HG02642 (cell line): ENCODE results near the gene PDCD1LG2.
"Not testable (repeated sequence)": the region's sequence is repeated elsewhere in the genome, so short reads cannot be mapped to it uniquely, and the experiment has no call there.

Experiments
- ATAC-seq: cut with Tn5 transposase; IDR thresholded peaks from one replicate; pipeline ENCODE4 v1.9.1; 2021; ENCODE audit warnings: mild to moderate bottlenecking; ENCODE audit not compliant: unreplicated experiment, poor library complexity

PDCD1LG2 gene

DNA sequence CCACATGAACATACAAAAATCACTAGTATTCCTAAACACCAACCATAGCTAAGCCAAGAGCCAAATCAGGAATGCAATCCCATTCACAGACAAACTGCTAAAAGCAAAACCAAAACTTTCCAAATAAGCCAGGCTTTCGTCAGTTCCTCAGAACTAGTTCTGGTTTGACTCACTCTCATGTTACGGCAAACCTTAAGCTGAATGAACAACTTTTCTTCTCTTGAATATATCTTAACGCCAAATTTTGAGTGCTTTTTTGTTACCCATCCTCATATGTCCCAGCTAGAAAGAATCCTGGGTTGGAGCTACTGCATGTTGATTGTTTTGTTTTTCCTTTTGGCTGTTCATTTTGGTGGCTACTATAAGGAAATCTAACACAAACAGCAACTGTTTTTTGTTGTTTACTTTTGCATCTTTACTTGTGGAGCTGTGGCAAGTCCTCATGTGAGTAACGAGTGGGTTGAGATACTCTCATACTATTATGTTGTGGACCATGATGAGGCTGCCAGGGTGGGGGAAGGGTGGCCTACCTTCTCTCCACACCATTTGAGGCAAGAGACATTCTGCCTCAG lies at the start of gene PDCD1LG2:
PDCD1LG2 (plus strand) TSS at position 172 of the 572 bp plus-strand sequence. CDS start 12,016 bp downstream, outside the sequence.
- peak; percentile 65 for ATAC-seq

DNA sequence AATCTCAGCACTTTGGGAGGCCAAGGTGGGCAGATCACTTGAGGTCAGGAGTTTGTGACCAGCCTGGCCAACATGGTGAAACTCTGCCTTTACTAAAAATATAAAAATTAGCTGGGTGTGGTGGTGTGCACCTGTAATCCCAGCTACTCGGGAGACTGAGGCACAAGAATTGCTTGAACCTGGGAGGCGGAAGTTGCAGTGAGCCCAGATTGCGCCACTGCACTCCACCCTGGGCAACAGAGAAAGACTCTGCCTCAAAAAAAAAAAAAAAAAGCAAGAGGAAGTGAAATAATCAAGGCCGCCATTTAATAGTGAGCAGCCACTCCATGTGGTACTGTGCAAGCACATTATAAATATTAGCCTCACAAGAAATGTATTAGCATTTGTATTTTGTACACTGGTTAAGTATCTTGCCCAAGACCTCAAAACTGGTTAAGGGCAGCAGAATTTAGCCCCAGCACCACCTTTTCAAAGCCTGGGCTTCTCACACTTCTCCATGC lies 45.5 kb upstream of the PDCD1LG2 start:
- ATAC-seq = not testable (repeated sequence)

DNA sequence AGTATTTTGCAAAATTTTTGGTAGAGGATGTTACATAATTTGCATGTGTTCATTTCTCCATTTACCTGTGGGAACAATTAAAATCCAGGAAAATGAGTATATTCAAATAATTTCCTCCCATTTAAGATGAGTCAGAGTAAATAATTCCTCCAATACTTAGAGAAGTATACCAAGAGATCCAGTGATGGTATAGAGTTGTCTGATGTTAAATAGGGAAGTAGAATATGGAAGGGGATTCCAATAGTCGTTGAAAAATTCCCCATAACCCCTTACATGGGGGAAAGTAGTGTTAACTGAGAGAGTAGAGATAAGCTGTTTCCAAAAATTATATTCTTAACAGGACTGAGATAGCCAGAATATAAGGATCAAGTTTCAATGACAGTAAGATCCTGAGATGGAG lies 44.3 kb upstream of the PDCD1LG2 start:
- ATAC-seq = no peak

DNA sequence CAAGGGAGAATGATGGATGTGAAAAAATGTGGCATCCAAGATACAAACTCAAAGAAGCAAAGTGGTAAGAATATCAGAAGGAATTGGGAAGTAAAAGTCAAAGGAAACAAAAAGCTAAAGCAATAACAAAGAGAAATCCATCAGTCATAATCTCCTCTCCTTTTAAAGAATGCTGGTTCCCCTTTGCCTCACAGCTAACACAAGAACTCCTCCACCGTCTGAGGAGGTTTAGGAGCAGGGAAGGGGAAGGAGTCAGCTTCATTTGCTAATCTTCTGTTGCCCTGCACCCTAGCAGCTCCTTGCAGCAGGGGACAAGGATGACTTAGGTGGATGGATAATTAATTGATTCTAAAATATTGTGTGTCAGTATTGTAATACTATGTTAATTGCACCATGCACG lies 43.6 kb upstream of the PDCD1LG2 start:
- ATAC-seq = no peak

DNA sequence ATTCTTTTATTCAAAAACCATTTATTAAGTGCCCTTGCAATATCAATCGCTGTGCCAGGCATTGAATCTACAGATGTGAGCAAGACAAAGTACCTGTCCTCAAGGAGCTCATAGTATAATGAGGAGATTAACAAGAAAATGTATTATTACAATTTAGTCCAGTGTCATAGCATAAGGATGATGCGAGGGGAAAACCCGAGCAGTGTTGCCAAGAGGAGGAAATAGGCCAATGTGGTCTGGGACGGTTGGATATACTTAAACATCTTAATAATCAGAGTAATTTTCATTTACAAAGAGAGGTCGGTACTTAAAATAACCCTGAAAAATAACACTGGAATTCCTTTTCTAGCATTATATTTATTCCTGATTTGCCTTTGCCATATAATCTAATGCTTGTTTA lies 41.5 kb upstream of the PDCD1LG2 start:
- ATAC-seq = no peak

DNA sequence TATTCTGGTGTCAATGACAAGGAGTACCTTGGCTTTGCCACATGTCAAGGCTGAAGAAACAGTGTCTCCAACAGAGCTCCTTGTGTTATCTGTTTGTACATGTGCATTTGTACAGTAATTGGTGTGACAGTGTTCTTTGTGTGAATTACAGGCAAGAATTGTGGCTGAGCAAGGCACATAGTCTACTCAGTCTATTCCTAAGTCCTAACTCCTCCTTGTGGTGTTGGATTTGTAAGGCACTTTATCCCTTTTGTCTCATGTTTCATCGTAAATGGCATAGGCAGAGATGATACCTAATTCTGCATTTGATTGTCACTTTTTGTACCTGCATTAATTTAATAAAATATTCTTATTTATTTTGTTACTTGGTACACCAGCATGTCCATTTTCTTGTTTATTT lies 40.2 kb upstream of the PDCD1LG2 start:
- ATAC-seq = no peak

DNA sequence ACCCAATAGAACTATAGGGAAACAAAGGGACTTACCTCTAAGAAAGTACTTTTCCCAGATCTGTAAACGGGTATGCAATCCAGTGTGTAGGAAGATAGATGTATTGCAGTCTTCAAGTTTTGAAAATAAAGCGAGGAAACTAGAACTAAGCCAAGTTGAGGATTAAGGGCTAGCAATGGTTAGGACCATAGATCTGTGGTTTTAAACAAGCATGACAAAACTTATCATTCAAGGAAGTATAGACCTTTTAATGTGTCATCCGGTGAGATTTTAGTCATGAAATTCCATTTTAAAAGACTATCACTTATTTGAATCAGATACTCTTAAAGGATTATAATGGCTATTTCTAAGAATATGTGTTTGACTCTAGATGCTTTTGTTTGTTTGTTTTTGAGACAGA lies 39.5 kb upstream of the PDCD1LG2 start:
- ATAC-seq = no peak

DNA sequence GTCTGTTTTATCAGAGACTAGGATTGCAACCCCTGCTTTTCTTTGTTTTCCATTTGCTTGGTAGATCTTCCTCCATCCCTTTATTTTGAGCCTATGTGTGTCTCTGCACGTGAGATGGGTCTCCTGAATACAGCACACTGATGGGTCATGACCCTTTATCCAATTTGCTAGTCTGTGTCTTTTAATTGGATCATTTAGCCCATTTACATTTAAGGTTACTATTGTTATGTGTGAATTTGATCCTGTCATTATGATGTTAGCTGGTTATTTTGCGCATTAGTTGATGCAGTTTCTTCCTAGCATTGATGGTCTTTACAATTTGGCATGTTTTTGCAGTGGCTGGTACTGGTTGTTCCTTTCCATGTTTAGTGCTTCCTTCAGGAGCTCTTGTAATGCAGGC lies 34.7 kb upstream of the PDCD1LG2 start:
- ATAC-seq = not testable (repeated sequence)

DNA sequence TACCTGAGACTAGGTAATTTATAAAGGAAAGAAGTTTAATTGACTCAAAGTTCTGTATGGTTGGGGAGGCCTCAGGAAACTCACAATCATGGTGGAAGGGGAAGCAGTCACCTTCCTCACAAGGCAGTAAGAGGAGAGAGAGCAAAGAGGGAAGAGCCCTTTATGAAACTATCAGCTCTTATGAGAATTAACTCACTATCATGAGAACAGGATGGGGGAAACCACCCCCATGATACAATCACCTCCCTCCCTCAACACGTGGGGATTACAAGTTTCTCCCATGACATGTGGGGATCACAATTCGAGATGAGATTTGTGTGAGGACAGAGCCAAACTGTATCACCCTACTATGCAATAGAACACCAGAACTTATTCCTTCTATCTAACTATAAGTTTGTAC lies 32.1 kb upstream of the PDCD1LG2 start:
- ATAC-seq = no peak

DNA sequence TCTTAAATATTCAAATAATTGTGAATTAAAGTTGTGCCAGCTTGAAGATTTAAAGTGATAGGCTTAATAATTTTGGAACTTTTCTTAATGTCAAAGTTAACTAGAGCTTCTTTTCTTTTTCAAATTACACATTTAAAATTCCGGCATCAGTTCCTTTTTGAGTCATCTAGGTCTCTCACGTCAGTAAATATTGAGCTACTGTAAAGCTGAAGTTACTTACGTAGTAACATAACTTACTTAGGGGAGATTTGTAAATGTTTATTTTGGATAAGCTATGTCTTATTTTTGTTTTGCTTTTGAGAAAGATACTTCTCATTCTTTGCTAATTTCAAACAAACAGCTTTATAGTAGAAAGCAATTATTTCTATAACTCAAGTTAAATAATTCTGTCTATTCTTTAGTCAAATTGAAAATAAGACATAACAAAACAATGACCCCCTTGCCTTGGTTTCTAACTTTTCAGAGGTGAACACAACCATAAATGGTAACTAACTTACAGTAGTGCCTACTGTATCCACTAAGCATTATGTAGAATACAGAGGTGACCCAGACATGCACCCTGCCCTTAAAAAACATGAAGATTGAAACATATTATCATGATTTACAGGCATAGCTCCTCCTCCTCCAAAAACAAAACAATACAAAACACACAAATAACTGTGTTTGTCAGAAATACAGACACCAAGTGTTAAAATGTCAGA lies 30.2 kb upstream of the PDCD1LG2 start:
- ATAC-seq = peak; percentile 48

DNA sequence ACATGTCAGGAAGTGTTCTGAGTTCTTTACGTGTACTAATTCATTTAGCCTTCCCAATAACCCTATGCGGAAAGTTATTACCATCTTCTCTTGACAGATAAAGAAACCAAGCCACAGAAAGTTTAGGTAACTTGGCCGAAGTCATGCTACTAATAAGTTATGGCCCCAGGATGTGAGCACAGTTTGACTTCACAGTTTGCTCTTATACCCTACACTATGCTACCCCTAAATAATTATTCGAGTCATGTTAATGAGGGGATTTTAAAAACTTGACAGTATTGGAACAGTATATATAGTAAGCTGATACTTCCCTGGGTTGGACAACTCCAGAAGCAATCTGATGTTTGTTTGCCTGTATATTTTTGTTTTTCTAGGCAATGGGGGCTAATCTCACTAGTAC lies 29.4 kb upstream of the PDCD1LG2 start:
- ATAC-seq = no peak

DNA sequence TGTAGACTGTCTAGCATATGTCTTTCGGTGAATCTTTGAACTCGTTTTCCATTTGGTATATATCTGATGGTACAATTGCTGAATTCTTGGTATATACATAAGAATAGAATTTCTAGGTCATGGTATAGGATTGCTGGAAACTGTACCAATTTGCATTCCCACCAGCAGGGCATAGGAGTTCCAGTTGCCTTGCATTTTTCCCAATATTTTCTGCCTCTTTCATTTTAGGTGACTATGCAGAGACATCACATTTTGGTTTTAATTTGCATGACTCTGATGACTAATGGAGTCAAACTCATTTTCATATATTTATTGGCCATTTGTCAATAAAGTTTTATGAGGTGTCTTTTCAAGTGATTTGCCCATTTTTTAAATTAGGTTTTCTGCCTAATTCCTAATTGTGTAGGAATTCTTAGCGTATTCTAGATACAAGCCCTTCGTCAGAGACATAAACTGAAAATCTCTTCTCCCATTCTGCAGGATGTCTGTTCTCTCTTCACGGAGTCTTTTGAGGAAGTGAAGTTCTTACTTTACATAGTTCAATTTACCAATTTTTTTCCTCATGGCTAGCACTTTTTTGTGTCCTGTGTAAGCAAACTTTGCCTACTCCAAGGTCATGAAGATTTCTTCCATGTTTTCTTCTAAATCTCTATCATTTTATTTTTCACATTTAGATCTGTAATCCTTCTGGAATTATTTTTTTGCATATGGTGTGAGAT lies 28.9 kb upstream of the PDCD1LG2 start:
- ATAC-seq = no peak

DNA sequence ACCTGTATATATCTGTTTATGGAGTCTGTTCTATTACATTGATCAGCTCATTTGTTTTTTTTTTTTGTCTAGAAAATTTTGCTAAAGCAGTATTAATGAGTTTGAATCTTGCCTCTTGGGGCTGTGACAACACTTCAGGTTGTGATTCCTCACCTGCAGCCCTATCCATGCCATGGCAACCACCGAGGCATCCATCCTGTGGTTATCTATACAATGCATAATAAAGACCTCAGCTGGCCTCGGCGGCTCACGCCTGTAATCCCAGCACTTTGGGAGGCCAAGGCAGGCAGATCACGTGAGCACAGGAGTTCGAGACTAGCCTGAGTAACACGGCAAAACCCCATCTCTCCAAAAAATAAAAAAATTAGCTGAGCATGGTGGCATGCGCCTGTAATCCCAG lies 28.1 kb upstream of the PDCD1LG2 start:
- no peak for ATAC-seq

DNA sequence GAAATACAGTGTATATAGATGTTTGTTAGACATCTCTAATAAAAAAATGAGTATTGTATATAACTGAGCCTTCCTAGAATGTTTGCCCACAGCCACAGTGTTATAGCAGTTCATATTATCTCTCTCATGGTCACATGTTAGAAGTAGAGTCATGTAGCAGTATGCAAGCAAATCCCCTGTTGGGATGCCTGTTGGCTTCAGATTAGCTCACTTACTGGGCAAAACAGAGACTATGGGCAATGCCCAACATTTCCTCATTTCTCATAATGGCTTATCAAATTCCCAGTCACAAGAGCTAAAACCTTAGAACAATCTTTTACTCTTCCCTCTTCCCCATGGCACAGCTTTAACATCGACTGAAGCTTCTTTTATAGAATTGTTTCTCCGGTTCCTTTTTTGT lies 27.0 kb upstream of the PDCD1LG2 start:
- no peak for ATAC-seq

DNA sequence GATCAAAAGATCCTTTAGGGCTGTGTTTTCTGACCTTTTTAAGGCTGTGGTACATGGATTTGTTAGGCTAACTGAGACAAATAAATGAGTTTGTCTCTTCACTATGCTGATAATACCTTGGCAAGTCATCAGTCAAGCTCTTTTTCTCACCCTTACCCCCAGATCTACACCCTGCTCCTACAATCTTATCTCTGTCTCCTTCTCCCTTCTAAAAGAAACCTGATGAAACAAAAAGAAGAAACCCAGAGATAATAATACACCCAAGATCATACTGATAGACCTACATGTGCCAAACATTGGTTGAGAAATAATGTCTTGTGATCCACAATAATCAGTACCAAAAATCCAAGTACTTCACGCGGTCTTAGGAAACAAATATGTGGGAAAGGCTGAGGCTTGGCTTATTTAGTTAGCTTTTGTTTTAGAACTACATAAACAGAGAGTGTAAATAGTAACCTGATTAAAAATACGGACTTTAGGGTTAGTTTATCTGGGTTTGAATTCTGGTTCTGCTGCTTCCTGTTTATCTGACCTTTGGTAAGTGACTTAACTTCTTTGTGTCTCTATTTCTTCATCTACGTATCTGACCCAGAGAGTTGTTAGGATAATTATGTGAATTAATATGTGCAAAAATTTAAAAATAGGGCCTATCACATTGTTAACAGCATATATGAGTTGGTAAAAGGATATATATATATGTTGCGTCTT lies 24.8 kb upstream of the PDCD1LG2 start:
- ATAC-seq = no peak

DNA sequence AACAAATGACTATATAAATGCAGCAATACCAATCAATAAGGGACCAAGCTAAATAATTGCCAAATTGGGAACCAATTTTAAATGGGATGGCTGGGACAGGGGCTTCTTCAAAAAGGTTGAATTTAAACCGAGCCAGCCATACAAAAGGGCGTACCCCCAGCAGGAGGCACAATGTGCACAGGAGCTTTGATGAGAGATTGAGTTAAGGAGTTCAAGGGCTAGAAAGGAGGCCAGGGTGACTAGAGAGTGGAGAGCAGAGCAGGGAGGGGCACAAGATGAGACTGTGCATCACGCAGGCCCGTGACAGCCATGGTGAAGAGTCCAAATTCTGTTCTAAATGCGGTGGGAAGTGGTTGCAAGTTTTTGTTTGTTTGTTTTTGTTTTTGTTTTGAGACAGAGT lies 23.3 kb upstream of the PDCD1LG2 start:
- no peak for ATAC-seq

DNA sequence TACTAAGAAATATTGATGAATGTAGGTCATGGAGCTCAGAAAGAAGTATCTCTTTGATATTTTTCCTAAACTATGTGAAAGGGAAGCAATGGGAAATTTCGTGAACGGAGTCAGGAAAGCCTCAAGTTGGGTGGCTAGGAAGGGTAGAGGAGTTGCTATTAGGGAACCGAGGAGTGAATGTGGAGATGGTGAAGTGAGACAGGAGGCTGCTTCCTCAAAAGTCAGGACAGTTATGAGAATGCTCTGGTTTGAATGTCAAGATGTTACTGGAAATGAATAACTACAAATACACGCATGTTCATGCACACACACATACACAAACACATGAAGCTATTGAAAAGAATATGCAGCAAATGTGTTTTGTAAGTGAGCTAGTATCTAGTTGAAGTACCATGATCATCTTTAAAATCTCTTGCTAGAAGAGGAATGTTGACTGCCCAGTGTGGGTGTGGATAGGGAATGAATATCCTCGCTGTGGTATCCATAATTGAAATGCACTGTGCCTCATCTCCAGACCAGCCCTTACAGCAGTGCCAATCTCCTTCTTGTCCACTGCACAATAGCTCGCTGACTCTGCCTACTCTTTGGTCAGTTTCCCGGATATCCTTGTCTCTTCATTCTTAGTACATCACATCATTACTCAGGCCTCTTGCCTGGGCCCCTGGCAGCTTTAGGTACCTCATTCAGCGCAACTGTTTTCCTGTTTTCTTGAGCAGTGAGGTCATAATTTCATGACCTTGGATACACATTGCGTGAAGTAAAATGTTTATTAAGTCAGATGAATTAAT lies 21.9 kb upstream of the PDCD1LG2 start:
- ATAC-seq = no peak

DNA sequence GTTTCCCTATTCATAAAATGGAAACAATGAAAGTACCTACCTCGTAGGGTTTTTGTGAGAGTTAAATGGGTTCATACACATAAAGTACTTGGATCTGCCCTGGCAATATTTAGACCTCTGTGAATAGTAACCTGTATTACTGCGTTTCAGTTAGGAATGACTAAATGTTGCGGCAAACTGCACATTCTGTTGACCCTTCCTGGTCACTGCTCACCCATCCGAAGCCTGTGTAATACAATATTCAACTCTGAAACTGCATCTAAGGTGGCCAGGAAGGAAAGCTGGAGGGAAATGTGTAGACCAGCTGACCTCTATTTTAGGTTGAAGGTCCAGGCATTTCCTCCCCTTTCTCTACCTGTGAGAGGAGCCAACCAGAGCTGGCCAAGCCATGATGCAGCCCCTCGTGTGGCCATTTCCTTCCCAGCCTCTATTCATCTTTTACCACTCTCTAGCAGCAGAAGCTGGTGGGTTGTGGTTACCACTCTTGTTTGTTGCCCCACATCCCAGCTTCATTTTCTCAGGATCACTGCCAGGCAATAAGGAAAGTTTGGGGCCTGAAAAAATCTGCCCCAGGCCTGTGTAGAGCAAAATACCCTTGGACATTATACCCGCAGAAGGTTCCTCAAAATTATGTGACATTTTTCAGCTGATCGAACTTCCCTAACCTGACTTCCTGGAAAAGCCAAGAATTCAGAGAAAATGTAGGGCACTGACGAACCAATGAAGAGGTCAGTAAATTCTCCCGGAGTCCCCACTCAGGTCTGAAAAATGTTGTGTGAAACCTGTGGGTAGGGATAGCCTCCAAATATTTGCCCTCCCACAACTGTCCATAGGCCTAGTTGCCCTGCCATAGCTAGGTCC lies 20.5 kb upstream of the PDCD1LG2 start:
- ATAC-seq = no peak
